ENCODE measurements around the gene TMEM255A.

Gene TMEM255A

GRCh38 chrX:120308558-120308957, 2.7 kb downstream of the TMEM255A start:
- DNase-seq (ENCODE audit: low read depth), result no peak

DNA sequence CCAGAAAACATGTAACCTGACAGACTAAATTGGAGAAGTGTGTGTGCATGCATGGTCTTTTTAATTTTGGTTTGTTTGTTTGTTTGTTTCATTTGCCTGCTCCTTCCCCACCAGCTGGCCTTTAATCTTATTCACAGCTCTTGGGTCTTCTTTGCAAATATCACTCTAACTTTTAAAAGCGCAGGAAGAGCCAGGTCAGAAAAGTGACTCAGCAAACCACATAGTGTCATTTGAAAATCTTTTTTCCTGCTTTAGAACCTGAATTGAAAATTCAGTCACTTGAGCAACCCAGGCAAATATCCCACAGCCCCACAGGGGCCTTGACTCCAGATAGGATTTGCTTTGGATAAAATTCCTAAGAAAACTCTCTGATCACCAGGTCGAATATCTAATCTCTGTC, 4.6 kb downstream of the TMEM255A start:
- DNase-seq (ENCODE audit: low read depth), result no peak

DNA sequence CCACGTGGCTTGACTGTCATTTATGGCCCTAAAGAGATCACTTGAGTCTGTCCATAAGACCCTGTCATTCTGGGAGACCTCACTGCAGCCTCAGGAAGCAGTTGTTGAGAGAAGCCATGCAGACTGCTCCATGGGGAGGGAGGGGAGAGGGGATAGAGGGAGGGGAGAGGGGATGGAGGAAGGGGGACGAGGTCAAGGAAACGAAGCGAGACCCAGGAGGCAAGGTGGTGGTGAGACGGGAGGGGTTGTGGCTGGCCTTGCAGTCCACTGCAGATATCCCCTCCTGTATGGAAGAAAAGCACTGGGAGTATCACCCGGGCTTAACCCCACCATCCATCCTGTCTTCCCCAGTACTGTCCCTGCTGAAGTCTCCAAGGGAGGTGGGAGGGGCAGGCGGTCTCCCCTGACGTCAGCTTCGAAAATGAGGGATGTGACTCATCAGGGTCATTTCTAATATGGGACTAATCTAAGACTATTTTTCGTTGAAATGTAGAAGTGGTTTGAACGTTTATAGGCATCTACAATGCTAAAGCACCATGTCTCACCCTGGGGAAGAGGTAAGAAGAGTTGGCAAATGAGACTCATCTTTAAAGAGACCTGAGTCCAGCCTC, 5.6 kb downstream of the TMEM255A start:
- no peak for DNase-seq (ENCODE audit: low read depth)

DNA sequence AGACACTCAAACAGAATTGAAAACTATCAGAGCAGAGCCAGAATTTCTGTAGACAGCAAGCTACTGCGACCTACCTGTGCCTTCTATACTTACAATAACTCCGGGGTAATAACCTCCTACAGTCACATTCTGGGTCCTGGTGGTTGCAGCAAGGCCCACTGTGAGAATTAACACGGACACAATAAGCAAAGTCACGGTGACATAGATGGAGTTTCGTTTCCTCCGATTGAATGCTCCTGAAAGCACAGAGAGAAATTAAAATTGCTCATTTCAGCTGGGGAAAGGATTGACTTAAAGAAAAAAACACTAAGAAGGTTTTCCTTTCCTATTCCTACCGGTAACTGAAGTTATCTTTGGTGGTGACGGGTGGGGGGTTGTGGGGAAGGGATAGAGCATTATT, 7.0 kb downstream of the TMEM255A start:
- DNase-seq (ENCODE audit: low read depth), result no peak

DNA sequence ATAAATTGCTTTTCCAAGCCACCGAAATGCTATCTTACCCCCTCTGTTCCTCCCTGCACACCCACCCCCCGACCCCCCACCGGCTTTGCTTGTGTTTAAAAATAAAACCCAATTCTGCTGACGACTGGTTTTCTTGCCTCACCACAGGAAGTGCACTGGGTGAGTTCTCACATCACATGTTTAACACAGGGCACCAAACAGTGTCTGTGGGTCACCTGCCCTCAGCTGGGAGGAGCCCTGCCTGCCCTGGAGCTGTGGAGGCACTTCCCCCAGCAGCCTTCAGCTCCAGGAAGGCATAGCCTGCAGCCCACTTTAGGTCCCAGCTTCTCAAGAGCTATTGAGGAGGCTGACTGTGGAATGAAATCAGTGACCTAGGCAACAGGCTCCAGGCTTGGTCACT, 8.8 kb downstream of the TMEM255A start:
- DNase-seq (ENCODE audit: low read depth), result no peak

- no peak for DNase-seq (ENCODE audit: low read depth)
Measured at GRCh38 chrX:120301960-120302359, 9.3 kb downstream of the TMEM255A start.

- no peak for DNase-seq (ENCODE audit: low read depth)
Measured at GRCh38 chrX:120301497-120301896, 9.8 kb downstream of the TMEM255A start.

- DNase-seq (ENCODE audit: low read depth), result no peak
Measured at GRCh38 chrX:120299928-120300327, 11.3 kb downstream of the TMEM255A start.

DNA sequence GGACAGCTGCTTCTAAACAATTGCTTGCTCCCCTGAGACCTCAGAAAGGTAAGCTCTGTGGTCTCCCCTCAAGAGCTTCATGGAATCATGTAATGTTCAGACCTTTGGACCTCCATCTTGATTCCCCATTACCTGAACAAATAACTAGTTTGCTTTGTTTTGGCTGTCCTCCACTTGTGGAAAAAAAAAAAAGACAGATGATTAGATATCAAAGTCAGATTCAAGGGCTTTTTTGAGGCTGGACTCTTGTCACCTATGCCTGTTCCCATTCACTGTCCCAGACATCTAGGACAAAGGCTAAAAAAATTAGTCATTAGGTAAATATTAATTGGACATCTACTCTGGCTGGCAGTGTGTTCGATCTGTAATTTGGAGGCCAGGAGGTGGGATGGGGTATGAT, 13.3 kb downstream of the TMEM255A start:
- no peak for DNase-seq (ENCODE audit: low read depth)

- no peak for DNase-seq (ENCODE audit: low read depth)
Measured at GRCh38 chrX:120294651-120295050, 16.6 kb downstream of the TMEM255A start.

DNA sequence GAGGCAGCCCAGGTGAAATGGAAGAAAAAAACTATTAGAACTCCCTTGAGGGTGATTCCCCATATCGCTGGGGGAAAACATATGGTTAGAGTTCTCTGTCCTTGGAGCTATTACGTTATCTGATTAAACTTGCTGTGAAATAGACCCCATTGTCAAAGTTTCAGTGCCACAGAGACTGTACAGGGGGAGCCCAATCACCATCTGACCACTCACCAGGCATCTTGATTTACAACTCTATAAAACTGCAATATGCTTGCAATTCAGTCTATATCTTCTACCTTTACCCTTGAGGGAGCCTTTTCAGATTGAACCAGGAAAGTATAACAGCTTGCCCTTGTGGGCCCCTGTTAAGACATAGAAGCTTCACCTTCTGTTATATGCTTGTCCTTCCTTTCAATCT, 18.2 kb downstream of the TMEM255A start:
- no peak for DNase-seq (ENCODE audit: low read depth)

- DNase-seq (ENCODE audit: low read depth), result no peak
Measured at GRCh38 chrX:120291211-120291610, 20.1 kb downstream of the TMEM255A start.

GRCh38 chrX:120290107-120290506, 21.2 kb downstream of the TMEM255A start:
- DNase-seq (ENCODE audit: low read depth), result no peak

- no peak for DNase-seq (ENCODE audit: low read depth)
Measured at GRCh38 chrX:120287513-120288112, 23.6 kb downstream of the TMEM255A start.

DNA sequence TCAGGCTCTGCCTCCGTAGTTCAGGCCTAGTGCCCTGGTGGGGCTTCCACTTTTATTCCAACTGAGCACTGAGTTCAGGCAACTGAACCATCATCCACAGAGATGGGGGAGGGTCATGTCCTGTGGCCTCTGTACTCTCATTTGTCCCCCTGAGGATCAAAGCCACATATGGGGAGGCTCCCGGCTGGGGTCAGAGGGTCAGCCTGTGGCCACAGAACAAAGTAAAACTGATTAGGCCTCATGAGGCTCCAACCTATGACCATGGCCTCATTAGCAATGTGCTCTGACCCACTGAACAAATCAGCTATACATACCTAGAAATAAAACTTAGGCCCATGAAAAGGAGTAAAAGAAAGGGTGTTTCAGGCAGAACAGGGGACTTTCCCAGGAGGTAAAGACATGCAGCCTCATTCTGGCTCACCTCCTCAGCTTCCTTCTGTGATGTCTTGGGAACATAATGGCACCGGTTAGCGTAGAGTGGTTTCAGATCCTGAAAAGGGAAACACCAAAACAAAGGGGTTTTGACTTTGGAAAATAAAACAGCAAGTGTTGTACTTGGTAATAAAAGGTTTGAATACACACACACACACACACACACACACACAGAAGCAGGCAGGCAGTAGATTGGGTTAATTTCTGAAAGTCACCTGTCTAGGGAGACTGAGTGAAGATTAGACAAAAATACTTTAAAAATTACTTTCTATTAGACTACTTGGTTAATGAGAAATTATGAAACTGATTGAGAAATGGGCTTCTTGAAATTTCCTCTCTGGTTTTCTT, 24.3 kb downstream of the TMEM255A start:
- DNase-seq (ENCODE audit: low read depth), result no peak

- no peak for DNase-seq (ENCODE audit: low read depth)
Measured at GRCh38 chrX:120282697-120283096, 28.6 kb downstream of the TMEM255A start.

DNA sequence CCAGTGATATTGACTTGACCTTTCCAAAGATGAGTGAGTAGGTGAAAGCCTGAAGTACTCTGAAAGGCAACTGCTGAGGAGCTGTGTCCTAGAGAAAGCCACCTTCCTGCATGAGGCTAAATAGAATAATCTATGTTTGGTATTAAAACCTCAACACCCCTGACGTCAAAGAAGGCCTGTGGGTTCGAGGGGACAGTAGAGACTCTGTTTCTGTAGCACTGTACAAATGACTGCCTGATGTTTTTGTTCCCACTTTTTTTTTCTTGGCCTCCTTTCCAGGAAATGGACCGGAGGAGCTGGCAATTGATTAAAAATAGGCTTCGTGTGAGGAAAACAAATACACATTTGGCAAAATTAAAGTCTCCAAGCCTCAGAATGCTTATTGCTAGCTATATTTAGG, 29.5 kb downstream of the TMEM255A start:
- no peak for DNase-seq (ENCODE audit: low read depth)

GRCh38 chrX:120281021-120281624, 30.1 kb downstream of the TMEM255A start:
- DNase-seq (ENCODE audit: low read depth), result no peak

- no peak for DNase-seq (ENCODE audit: low read depth)
Measured at GRCh38 chrX:120274958-120275357, 36.3 kb downstream of the TMEM255A start.

DNA sequence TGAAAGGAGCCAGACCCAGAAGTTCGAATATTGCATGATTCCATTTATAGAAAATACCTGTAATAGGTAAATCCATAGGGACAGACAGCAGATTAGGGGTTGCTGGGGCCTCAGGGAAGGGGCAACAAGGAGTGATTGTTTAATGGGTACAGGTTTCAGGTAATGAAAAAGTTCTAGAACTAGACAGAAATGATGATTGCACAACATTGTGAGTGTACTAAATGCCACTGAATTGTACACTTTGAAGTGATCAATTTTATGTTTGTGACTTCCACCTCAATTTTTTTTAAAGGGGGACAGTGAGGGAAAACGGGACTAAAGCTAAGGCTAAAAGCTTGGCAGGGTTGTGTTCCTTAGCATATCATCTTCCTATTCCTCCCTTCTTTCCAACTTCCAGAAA, 37.1 kb downstream of the TMEM255A start:
- no peak for DNase-seq (ENCODE audit: low read depth)

DNA sequence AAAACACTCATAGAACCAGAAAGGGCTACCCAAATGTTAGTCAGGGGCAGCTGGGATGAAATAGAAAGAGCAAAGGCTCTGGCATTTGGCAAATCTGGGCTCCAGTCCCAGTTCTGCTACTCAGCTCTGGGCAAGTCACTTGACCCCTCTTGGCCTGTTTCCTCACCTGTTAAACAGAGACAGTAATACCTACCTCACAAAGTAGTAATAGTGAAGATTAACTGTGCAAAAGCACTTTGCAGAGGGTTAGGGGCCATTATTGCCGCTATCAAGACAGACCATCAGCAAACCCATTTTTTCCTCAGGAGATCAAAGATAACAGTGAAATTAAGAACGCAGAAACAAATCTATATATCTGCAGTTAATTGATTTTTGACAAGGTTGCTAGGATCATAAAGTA, 40.0 kb downstream of the TMEM255A start:
- no peak for DNase-seq (ENCODE audit: low read depth)

GRCh38 chrX:120270567-120270966, 40.7 kb downstream of the TMEM255A start:
- no peak for DNase-seq (ENCODE audit: low read depth)
